ENCODE data around the gene HIRIP3.

Gene HIRIP3

DNA sequence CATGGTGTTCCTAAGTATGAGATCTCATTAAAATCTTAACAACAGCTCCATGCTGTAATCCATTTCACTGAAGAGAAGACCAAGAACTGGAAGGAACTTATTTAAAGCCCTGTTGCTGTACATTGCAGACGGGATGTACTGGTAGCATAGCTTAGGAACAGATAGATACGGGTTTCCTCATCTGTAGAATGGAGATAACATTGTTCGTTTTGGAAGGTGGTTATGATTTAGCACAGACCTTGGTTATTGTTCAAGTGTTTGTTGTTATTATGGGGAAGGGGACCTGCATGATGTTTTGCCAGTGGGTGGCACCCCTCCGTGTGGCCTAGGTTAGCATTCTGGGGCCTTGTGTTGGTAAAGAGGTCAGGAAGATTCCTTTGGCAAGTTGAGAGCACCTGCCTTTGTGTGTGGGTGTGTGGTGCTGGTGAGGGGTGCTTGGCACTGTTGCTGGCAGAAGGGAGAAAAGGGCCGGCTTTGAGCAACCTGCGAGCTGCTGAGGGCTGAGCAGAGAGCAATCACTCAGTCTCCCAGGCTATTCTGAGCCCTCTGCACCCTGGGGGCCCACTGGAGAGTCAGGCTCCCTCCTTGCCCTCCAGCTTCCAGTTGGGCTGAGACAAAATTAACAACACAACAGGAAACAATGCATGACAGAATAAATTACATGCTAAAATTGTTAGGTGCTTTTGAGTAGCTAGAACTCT is 19.5 kb downstream of the HIRIP3 start:
- Histone ChIP-seq H3K27me3 (ENCODE audit: low read depth) (no peaks in the 10 kb centered on the region), H3K9me3 (peaks cover 6% of the 10 kb centered on the region), H3K36me3 (replicated peaks) (peaks cover 39% of the 10 kb centered on the region), H3K4me3 (peak overlapping the region; percentile 73), H3K4me1 (peaks cover 4% of the 10 kb centered on the region; the same call in 1 of the 2 replicates)
- in situ Hi-C loops (cut with MboI; ENCODE audit: low sequenced_read_pairs), result no loop called here
- DNase-seq (ENCODE audit: low spot score in 2 of 2), result peak; percentile 55 to 75

DNA sequence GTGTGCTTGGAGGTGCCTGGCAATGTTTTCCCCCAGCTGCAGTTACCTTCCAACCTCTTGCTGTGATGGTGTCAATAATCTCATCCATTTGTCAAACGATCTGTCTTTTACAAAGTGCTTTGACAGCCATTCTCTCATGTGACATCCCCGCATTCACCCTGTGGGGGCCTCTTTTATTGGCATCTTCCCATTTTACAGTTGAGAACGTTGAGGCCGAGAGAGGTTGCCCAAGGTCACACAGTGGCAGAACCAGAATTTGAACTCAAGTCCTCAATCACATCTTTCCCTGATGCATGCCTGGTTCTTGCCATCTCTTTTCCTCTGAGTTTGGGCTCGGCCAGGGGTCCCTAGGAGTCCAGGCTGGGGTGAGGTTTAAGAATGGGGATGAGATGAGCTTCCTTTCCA is 20.3 kb downstream of the HIRIP3 start:
- in situ Hi-C loops (cut with MboI; ENCODE audit: low sequenced_read_pairs), result no loop called here
- peaks cover 4% of the 10 kb centered on the region; the same call in 1 of the 2 replicates for H3K4me1 ChIP-seq
- no peaks in the 10 kb centered on the region for H3K27me3 ChIP-seq (ENCODE audit: low read depth)
- no peak for DNase-seq (ENCODE audit: low spot score in 2 of 2)
- H3K9me3 ChIP-seq, result peaks cover 6% of the 10 kb centered on the region
- H3K36me3 ChIP-seq (replicated peaks), result peaks cover 36% of the 10 kb centered on the region
- peak overlapping the region; percentile 73 for H3K4me3 ChIP-seq

DNA sequence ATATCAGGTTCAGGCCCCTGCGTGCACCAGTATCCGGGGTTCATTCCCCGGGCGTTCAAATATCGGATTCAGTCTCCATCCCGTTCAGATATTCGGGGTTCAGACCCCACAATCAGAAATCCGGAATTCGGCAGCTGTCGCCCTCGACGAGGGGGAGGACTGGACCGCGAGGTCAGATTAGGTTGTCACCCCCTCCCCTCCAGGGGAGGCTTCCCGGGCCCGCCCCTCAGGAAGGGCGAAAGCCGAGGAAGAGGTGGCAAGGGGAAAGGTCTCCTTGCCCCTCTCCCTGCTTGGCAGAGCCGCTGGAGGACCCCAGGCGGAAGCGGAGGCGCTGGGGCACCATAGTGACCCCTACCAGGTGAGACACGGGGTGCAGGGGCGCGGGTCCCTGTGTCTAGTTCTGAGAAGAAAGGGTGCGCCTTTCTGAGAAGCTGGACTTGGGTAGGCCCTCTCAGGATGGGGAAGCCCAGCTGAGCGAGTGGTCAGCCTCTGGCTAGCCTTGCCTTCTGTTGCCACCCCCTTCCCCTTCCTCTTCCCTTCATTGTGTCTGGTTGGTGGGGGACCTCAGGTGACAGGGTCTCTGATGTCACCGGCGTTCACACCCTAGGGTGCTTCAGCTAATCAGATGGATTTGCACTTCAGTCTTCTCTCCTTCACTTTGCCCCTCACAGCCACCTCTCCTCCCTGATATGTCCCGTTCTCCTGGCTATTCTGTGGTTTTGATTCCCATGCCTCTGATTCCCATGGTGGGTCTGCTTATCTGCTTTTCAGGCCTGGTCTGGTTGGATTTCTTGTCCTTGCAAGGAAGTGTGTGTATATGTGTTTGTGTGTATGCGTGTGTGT is 20.9 kb downstream of the HIRIP3 start:
- Histone ChIP-seq H3K4me3 (peak overlapping the region; percentile 73), H3K9me3 (peaks cover 6% of the 10 kb centered on the region), H3K4me1 (peaks cover 4% of the 10 kb centered on the region; the same call in 1 of the 2 replicates), H3K36me3 (replicated peaks) (peaks cover 30% of the 10 kb centered on the region), H3K27me3 (ENCODE audit: low read depth) (no peaks in the 10 kb centered on the region)
- in situ Hi-C loops (cut with MboI; ENCODE audit: low sequenced_read_pairs), result no loop called here
- no peak for DNase-seq (ENCODE audit: low spot score in 2 of 2)

DNA sequence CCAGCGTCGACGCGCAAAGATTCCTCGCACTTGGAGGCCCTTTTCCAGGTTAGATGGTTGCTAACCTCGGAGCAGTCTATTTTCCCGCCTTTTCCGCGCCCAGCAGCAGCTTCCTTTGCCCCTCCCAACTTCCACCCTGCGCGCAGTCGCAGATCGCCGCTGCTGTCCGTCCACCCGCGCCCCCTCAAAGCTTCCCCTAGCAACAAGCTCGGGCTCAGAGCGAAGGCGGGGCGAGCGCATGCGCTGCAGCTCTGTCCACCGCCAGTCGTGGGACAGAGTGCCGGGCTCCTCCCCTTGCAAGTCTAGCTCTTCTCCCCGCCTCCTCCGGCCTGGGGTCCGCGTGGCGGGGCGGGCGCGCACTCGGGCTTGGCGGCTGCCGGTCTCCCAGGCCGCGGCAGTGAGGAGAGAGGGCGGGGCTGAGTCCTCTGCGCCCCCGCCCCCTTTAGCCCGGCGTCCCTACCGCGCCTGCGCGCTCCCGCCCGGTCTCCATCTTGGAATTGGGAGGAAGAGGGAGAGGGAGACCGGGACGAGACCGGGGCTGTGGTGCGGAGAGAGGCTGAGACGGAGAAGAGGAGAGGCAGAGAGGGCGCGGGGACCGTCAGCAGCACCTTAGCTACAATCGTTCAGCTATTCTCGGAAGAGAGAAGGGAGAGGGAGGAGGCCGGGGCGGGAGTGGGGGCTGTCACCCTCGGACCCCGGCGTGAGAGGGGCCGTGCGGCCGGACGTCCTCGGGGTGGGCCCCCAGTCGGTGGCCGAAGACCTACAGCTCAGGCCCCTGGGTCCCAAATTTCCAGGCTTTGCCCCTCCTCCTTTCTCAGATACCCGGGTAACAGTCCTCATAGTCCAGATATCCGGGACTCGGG is 21.8 kb downstream of the HIRIP3 start, which contains the start of gene TAOK2:
TAOK2 (plus strand) TSS at position 485 of the 863 bp plus-strand sequence. CDS start 3,905 bp downstream, outside the sequence.
- in situ Hi-C loops (cut with MboI; ENCODE audit: low sequenced_read_pairs), result no loop called here
- H3K36me3 ChIP-seq (replicated peaks), result peaks cover 23% of the 10 kb centered on the region
- H3K4me3 ChIP-seq, result peak within 1 kb of the TSS; percentile 73
- H3K9me3 ChIP-seq, result peaks cover 6% of the 10 kb centered on the region
- H3K4me1 ChIP-seq, result peaks cover 4% of the 10 kb centered on the region; the same call in 1 of the 2 replicates
- peak; percentile 98 to 99 for DNase-seq (ENCODE audit: low spot score in 2 of 2)
- H3K27me3 ChIP-seq (ENCODE audit: low read depth), result no peaks in the 10 kb centered on the region

DNA sequence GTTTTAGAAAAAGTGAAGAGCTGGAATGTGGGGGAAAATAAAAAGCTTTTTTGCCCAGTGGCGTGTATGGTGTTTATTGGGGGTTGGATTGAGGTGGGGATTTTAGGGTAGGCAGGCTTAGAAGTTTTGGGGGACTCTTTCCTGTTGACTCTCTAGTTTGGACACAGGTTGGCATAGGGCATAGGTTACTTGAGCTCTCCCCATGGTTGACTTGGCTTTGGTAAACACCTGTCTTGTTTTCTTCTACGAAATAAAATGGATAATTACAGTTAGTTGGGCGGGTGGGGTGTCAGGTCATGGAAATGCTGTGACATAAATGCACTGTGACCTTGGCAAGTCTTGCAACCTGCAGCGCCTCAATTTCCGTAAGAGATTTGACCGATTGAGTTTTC is 22.4 kb downstream of the HIRIP3 start:
- in situ Hi-C loops (cut with MboI; ENCODE audit: low sequenced_read_pairs), result no loop called here
- Histone ChIP-seq H3K27me3 (ENCODE audit: low read depth) (no peaks in the 10 kb centered on the region), H3K9me3 (peaks cover 6% of the 10 kb centered on the region), H3K36me3 (replicated peaks) (peaks cover 23% of the 10 kb centered on the region), H3K4me1 (peaks cover 4% of the 10 kb centered on the region; the same call in 1 of the 2 replicates), H3K4me3 (no peak overlapping the region)
- DNase-seq (ENCODE audit: low spot score in 2 of 2), result no peak

DNA sequence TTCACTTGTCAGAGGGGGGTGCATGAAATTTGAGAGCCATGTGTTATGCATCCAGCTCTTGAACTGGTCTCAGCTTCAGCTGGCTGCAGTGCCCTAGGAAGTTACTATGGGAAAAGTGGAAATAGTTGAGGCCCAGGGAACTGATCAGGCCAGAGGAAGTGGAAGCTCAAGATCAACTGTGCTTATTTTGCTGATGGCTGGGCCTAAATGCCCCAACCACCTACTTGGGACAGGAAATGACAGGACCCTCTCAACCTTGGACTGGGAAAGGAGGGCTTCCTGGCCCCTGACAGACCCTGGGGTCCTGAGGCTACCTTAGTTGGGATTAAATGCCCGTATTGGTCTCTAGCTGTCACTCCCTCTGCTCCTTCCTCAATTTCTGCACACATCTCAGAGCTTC is 22.9 kb downstream of the HIRIP3 start:
- peaks cover 4% of the 10 kb centered on the region; the same call in 1 of the 2 replicates for H3K4me1 ChIP-seq
- in situ Hi-C loops (cut with MboI; ENCODE audit: low sequenced_read_pairs), result no loop called here
- H3K36me3 ChIP-seq (replicated peaks), result peaks cover 21% of the 10 kb centered on the region

DNA sequence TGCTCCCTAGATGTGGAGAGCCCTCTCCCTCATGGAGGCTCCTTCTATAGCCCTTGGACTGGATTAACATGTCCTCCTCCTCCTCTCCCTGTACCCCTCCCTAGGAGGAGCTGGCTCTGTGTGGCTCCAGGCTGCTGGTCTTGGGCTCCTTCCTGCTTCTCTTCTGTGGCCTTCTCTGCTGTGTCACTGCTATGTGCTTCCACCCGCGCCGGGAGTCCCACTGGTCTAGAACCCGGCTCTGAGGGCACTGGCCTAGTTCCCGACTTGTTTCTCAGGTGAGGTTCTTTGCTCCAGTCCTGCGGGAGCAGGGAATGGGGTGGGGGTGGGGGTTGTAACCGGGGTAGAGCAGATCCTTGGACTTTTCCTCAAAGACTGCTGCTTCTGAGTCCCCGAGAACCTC is 24.1 kb downstream of the HIRIP3 start:
- no peak overlapping the region for H3K4me3 ChIP-seq
- H3K9me3 ChIP-seq, result peaks cover 6% of the 10 kb centered on the region
- no peaks in the 10 kb centered on the region for H3K27me3 ChIP-seq (ENCODE audit: low read depth)
- peaks cover 4% of the 10 kb centered on the region; the same call in 1 of the 2 replicates for H3K4me1 ChIP-seq
- H3K36me3 ChIP-seq (replicated peaks), result peaks cover 21% of the 10 kb centered on the region
- no peak for DNase-seq (ENCODE audit: low spot score in 2 of 2)
- in situ Hi-C loops (cut with MboI; ENCODE audit: low sequenced_read_pairs), result no loop called here

More for the DNA sequence above, 22.9 kb downstream of the HIRIP3 start:
- DNase-seq (ENCODE audit: low spot score in 2 of 2), result no peak
- peaks cover 6% of the 10 kb centered on the region for H3K9me3 ChIP-seq
- H3K27me3 ChIP-seq (ENCODE audit: low read depth), result no peaks in the 10 kb centered on the region
- no peak overlapping the region for H3K4me3 ChIP-seq

DNA sequence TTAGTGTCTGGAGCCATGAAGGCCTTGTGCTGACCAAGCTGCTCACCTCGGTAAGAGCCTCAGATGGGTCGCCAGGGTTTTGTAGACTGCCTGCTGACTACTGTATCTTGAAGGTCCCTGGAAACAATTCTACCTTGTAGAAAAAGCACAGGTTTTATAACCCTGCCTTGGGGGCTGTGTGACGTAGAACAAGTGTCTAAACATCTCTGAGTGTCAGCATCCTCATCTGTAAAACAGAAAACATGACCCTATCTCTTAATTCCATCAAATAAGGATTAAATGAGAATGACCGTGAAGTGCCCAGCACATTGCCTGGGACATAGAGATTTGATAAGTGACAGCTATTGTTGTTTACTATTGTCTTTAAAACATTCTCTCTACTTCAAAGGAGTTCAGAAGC is 27.2 kb downstream of the HIRIP3 start:
- H3K4me1 ChIP-seq, result no peaks in the 10 kb centered on the region
- in situ Hi-C loops (cut with MboI; ENCODE audit: low sequenced_read_pairs), result no loop called here
- no peak for DNase-seq (ENCODE audit: low spot score in 2 of 2)
- H3K9me3 ChIP-seq, result peaks cover 5% of the 10 kb centered on the region
- H3K36me3 ChIP-seq (replicated peaks), result peaks cover 21% of the 10 kb centered on the region
- no peaks in the 10 kb centered on the region for H3K27me3 ChIP-seq (ENCODE audit: low read depth)
- H3K4me3 ChIP-seq, result no peak overlapping the region

DNA sequence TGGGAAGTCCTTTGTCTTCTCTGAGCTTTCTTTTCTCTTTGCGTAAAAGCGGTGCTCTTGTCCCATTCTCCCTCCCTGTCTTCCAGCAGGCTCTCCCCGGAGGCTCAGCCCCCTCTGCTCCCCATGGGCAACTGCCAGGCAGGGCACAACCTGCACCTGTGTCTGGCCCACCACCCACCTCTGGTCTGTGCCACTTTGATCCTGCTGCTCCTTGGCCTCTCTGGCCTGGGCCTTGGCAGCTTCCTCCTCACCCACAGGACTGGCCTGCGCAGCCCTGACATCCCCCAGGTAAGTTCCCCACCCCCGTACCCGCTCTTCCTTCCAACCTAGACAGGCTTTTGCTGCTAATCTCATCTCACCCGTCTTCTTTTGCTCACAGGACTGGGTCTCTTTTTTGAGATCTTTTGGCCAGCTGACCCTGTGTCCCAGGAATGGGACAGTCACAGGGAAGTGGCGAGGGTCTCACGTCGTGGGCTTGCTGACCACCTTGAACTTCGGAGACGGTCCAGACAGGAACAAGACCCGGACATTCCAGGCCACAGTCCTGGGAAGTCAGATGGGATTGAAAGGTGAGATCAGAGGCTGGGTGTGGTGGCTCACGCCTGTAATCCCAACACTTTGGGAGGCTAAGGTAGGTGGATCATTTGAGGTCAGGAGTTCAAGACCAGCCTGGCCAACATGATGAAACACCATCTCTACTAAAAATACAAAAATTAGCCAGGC is 32.2 kb downstream of the HIRIP3 start:
- H3K9me3 ChIP-seq, result no peaks in the 10 kb centered on the region
- in situ Hi-C loops (cut with MboI; ENCODE audit: low sequenced_read_pairs), result no loop called here
- no peak overlapping the region for H3K4me3 ChIP-seq
- peaks cover 9% of the 10 kb centered on the region for H3K4me1 ChIP-seq
- no peaks in the 10 kb centered on the region for H3K27me3 ChIP-seq (ENCODE audit: low read depth)
- DNase-seq (ENCODE audit: low spot score in 2 of 2), result no peak
- H3K36me3 ChIP-seq (replicated peaks), result peaks cover 3% of the 10 kb centered on the region

DNA sequence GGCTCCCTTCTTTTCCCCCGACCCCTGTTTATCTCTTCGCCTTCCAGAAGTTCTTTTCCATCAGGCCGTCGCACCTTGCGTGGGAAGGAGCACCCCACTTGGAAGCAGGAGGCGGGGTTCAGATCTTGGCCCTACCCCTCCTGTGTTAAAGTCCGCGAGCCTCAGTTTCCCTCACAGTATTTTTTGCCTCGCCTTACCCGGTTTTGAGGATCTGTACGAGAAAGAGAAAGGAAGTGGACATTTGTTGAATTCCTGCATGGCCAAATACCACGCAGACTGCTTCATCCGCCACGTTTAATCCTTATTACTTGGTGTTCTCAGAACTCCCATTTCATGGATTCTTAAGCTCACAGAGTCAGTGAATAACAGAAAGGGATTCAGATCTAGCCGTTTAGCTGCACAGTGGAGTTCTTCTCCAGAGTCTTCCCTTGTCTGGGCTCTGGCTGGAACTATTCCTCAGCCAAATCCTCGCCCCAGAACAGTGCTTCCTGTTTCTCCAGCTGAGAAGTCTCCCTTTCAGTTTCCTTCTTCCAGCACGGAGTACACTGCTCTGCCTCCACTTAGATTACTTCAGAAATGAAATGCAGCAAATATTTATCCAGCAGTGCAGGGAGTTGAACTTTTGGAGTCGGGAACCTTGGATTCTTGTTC is 32.9 kb downstream of the HIRIP3 start:
- H3K9me3 ChIP-seq, result no peaks in the 10 kb centered on the region
- in situ Hi-C loops (cut with MboI; ENCODE audit: low sequenced_read_pairs), result no loop called here
- peaks cover 9% of the 10 kb centered on the region for H3K4me1 ChIP-seq
- H3K27me3 ChIP-seq (ENCODE audit: low read depth), result no peaks in the 10 kb centered on the region
- no peak for DNase-seq (ENCODE audit: low spot score in 2 of 2)
- H3K4me3 ChIP-seq, result peak overlapping the region; percentile 60
- H3K36me3 ChIP-seq (replicated peaks), result no peaks in the 10 kb centered on the region

DNA sequence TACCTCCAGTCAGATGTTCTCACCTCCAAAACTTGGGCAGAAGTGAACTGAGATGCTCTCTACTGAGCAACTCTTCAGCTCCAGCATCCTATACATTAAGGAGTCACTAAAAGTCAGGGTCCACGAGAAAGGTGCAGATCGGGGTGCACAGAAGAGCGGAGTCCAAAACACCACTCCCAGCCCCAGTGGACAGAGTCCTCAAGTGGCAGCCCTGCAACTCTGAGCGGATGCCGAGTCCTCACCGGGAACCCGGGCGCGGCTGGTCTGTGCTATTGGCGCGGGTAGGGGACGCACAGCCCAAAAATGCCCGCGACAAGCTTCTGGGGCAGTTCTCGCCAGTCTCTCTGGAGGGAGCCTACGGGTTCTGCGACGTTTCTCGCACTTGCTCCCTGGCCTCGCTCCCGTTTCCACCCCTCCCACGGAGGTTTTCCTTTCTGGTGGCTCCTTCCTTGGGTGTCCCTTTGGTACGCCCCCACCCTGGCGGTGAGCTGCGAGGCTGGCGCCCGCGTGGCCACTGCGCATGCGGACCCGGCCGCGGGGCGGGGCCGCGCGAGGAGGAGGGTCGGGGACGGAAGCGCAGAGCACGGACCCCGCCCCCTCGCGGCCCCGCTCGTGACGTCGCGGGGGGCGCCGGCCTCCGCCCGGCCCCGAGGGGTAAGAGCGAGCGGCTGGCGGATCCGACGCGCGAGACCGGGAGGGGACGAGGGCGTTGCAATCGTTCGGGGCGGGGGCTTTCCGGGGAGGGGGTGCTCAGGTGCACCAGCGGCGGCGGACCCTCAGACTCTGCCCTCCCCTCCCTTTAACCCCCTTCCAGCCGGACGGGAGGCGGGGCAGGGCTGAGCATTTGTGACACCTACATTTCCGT is 33.7 kb downstream of the HIRIP3 start, which contains the start of gene TMEM219:
TMEM219 (plus strand) TSS at position 601 of the 865 bp plus-strand sequence. CDS start 1,065 bp downstream, outside the sequence.
- H3K9me3 ChIP-seq, result no peaks in the 10 kb centered on the region
- H3K36me3 ChIP-seq (replicated peaks), result no peaks in the 10 kb centered on the region
- H3K27me3 ChIP-seq (ENCODE audit: low read depth), result no peaks in the 10 kb centered on the region
- peak within 1 kb of the TSS; percentile 60 for H3K4me3 ChIP-seq
- DNase-seq (ENCODE audit: low spot score in 2 of 2), result peak; percentile 73 to 92
- peaks cover 9% of the 10 kb centered on the region for H3K4me1 ChIP-seq
- in situ Hi-C loops (cut with MboI; ENCODE audit: low sequenced_read_pairs), result no loop called here

DNA sequence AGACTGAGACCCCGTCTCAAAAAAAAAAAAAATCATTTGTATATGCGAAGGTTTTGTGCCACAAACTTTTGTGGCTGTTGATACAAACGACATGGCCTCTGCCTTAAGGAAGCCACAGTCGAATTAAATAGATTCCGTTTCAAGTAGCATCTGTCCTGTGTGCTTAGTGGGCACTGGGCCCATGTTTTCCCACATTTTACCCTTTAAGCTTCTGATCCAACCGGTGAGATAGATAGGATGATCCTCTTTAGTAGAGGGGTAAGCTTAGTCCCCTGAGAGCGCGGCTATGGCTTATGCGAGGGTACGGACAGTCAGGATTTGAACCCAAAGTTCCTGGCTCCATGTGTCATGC is 34.3 kb downstream of the HIRIP3 start:
- H3K27me3 ChIP-seq (ENCODE audit: low read depth), result peaks cover 3% of the 10 kb centered on the region; the same call in 1 of the 2 replicates
- H3K4me3 ChIP-seq, result peak overlapping the region; percentile 60
- in situ Hi-C loops (cut with MboI; ENCODE audit: low sequenced_read_pairs), result no loop called here
- no peaks in the 10 kb centered on the region for H3K36me3 ChIP-seq (replicated peaks)
- H3K9me3 ChIP-seq, result no peaks in the 10 kb centered on the region
- H3K4me1 ChIP-seq, result peaks cover 9% of the 10 kb centered on the region
- no peak for DNase-seq (ENCODE audit: low spot score in 2 of 2)

Data from HAP-1 (cell line).